Measurements from ENCODE around the gene PPFIA1.

DNA sequence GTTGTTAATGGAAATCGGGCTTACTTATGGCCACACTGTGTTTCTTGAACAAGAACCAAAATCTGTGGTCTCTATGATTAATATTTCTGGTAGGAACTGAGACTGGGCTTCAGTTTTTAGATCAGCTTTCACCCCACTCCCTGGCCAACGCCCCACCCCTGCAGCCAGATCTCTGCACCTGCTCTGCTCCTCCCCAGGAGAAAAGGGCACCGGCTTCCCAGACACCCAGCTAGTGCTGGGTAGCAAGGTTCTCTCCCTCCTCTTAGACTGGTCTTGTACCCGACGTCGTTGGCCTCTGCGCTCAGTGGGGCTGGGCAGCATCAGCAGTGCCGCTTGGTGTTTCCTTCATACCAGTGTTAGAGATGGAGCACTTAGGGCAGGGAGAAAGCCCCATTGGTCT lies 110.9 kb downstream of the PPFIA1 start:
- TF ChIP-seq, protein P1, sequence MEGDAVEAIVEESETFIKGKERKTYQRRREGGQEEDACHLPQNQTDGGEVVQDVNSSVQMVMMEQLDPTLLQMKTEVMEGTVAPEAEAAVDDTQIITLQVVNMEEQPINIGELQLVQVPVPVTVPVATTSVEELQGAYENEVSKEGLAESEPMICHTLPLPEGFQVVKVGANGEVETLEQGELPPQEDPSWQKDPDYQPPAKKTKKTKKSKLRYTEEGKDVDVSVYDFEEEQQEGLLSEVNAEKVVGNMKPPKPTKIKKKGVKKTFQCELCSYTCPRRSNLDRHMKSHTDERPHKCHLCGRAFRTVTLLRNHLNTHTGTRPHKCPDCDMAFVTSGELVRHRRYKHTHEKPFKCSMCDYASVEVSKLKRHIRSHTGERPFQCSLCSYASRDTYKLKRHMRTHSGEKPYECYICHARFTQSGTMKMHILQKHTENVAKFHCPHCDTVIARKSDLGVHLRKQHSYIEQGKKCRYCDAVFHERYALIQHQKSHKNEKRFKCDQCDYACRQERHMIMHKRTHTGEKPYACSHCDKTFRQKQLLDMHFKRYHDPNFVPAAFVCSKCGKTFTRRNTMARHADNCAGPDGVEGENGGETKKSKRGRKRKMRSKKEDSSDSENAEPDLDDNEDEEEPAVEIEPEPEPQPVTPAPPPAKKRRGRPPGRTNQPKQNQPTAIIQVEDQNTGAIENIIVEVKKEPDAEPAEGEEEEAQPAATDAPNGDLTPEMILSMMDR (IDR thresholded peaks at IDR 0.05), result no peak
- TF ChIP-seq POLR2A (IDR thresholded peaks at IDR 0.05), result no peak

Data from uterus (tissue), 2 donors.